Measurements from ENCODE around the gene LMBRD1. TPM values are rescaled to one million over a fixed set of nuclear protein-coding genes. Genes with fewer than 3 reads are reported as not detected.

Gene LMBRD1
- total RNA-seq, 1 experiment from 2014 or later = 11.3 TPM

DNA sequence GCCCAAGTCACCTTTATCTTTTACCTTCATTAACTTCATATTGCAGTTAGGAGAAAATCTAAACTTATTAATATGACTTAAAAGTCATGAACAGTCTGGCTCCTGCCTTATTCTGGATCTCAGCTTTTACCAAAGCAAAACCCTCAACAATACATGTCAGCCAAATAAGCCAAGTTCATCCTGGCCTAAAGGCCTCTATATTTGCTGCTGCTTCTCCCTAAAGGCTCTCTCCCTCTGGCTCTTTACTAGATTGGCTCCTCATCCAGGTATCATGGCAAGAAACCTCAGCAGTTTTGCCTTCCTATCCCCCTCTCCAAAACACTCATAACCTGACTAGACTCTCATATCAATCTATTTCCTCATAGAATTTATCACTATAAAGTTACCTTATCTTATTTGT, 11.1 kb downstream of the LMBRD1 start:
- no peaks in the 10 kb centered on the region for H3K27me3 ChIP-seq (ENCODE audit: control insufficient read depth, insufficient read depth, low read length)
- no peak for DNase-seq
- H3K4me3 ChIP-seq (ENCODE audit: insufficient read depth, low read depth, low read length) = no peak overlapping the region
- H3K36me3 ChIP-seq (replicated peaks; ENCODE audit: control insufficient read depth, insufficient read depth, low read length) = no peaks in the 10 kb centered on the region

DNA sequence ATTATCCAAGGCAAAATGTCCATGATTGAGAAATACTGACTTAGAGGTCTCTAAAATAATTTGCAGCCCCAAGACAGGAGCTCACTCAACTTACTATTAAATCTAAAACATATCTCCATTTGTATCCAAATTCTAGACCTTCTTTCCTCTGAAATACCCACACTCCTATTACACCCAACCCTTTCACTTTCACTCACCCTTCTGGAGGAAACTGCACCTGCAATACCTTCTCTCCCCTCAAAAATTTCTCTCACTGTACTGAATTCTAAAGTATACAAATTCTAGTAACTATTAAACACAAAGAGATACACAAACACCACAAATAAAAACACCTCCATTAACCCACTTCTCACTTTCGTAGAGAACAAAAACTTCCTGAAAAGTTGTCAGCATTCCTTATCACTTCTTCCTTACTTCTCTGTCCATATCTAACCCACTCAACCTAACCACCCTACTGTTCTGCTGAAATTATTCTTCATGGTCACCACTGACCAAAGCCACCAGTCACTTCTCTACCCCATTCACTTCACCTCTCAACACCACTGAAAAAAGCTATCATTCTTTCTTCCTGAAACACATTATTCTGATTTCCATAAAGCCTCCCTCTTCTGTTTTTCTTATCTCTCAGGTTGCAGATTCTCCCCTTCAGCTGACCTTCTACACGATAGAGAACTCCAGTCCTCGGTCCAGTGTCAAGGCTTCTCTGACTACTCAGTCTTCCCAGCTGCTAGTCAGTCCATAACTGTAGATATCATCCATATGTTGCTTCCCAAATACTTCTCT, 12.0 kb downstream of the LMBRD1 start:
- H3K27me3 ChIP-seq (ENCODE audit: control insufficient read depth, insufficient read depth, low read length) = no peaks in the 10 kb centered on the region
- no peak overlapping the region for H3K4me3 ChIP-seq (ENCODE audit: insufficient read depth, low read depth, low read length)
- no peaks in the 10 kb centered on the region for H3K36me3 ChIP-seq (replicated peaks; ENCODE audit: control insufficient read depth, insufficient read depth, low read length)
- no peak for DNase-seq

DNA sequence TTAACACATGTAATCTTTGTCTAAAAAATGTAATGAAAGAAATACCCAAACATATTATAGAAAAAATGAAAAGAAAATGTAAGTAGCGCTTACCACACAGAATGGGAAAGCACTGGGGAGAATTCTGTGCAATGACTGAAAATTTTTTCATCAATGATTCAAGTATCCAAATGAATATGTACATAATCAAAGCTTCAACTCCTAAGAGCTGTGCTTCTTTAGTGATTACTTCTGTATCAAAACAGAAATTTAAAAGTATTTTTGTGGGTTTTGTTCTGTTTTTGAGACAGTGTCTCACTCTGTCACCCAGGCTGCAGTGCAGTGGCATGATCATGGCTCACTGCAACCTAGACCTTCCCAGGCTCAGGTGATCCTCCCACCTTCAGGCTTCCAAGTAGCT, 13.7 kb downstream of the LMBRD1 start:
- no peak for DNase-seq
- Histone ChIP-seq H3K4me3 (ENCODE audit: insufficient read depth, low read depth, low read length) (no peak overlapping the region), H3K27me3 (ENCODE audit: control insufficient read depth, insufficient read depth, low read length) (no peaks in the 10 kb centered on the region), H3K36me3 (replicated peaks; ENCODE audit: control insufficient read depth, insufficient read depth, low read length) (no peaks in the 10 kb centered on the region)

DNA sequence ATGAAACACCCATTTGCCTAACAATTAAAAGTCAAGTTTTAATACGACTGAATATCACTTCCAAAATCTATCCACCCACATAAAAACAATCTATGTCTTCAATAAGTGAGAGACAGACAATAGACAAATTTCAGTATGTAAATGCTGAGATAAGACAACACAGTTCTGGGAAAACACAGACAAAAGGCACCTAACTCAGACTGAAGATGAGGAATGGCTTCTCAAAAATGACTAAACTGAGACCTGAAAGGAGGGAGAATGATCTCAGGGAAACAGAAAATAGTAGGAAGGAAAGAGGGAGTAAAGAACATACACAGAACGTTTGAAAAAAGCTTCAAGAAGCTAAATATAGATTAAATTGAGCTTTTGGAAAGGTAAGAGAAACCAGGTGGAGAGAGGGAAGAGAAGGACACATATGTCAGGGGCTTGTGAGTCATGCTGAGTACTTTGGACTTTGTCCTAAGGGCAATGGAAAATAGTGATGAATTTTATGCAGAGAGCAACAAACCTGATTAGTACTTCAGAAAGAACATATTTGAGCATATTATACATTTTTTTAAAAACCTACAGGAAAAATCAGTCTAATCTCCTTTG, 16.1 kb downstream of the LMBRD1 start:
- Histone ChIP-seq H3K4me3 (ENCODE audit: insufficient read depth, low read depth, low read length) (no peak overlapping the region), H3K27me3 (ENCODE audit: control insufficient read depth, insufficient read depth, low read length) (no peaks in the 10 kb centered on the region), H3K36me3 (replicated peaks; ENCODE audit: control insufficient read depth, insufficient read depth, low read length) (no peaks in the 10 kb centered on the region)
- DNase-seq = no peak

DNA sequence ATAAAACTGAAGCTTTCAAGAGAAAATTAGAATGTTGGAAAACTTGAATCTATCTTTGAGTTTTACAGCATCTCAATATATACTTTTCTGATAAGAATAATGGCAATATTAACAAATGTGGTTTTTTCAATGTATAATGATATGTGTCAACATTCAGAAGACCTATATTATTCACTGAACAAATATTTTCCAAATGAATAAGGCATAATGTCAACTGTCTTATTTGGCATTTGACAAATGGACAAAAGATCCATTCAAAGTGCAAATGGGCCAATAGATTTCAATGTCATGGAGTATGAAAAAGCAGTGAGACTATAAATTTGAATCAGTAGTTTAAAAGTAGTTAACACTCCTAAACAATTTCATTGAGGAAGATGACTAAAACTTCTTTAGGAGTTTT, 20.9 kb downstream of the LMBRD1 start:
- Histone ChIP-seq H3K36me3 (replicated peaks; ENCODE audit: control insufficient read depth, insufficient read depth, low read length) (no peaks in the 10 kb centered on the region; the same call in 1 of the 2 replicates), H3K4me3 (ENCODE audit: insufficient read depth, low read depth, low read length) (no peak overlapping the region), H3K27me3 (ENCODE audit: control insufficient read depth, insufficient read depth, low read length) (no peaks in the 10 kb centered on the region)
- no peak for DNase-seq

DNA sequence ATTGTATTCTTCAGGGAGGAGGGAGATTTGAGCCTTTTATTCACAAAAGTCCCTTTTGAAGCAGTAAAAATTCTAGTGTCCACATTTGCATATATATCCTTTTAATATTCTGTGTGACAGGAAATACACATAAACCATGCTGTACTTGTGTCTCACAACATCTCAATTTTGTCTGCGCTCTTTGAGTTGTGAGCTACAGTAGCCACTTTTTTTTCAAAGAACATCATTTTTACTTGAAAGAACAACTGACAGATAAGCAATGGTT, 21.3 kb downstream of the LMBRD1 start:
- no peaks in the 10 kb centered on the region for H3K27me3 ChIP-seq (ENCODE audit: control insufficient read depth, insufficient read depth, low read length)
- no peak overlapping the region for H3K4me3 ChIP-seq (ENCODE audit: insufficient read depth, low read depth, low read length)
- no peaks in the 10 kb centered on the region; the same call in 1 of the 2 replicates for H3K36me3 ChIP-seq (replicated peaks; ENCODE audit: control insufficient read depth, insufficient read depth, low read length)
- DNase-seq = no peak

DNA sequence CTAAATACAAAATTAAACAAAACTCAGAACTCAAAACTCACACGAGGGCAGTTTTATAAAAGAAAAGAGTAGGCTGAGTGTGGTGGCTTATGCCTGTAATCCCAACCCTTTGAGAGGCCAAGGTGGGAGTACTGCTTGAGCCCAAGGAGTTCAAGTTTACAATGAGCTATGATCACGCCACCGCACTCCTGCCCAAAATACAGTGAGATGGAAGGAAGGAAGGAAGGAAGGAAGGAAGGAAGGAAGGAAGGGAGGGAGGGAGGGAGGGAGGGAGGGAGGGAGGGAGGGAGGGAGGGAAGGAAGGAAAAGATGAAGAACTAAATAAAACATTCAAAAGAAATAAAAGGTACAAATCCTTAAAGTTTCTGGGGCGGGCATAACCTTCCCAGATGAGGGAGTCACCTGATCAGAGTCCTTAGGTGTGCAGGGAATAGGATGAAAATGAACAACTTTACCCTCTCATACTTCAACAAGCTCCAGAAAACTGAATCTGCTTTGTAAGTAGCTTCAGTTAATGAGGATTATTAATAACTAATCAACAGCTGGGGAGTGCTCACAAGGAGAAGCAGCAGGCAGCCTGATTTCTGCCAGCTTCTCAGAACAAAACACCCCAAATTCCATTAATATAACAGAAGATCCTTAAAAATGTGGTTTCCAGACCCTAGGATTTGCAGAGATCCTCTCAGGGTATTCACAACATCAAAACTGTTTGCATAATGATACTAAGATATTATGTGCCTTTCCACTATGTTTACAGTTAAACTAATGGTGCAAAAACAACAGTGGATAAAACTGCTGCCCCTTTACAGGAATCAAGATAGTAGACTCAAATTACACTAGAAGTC, 21.8 kb downstream of the LMBRD1 start:
- no peaks in the 10 kb centered on the region for H3K27me3 ChIP-seq (ENCODE audit: control insufficient read depth, insufficient read depth, low read length)
- no peaks in the 10 kb centered on the region; the same call in 1 of the 2 replicates for H3K36me3 ChIP-seq (replicated peaks; ENCODE audit: control insufficient read depth, insufficient read depth, low read length)
- no peak for DNase-seq
- no peak overlapping the region for H3K4me3 ChIP-seq (ENCODE audit: insufficient read depth, low read depth, low read length)

DNA sequence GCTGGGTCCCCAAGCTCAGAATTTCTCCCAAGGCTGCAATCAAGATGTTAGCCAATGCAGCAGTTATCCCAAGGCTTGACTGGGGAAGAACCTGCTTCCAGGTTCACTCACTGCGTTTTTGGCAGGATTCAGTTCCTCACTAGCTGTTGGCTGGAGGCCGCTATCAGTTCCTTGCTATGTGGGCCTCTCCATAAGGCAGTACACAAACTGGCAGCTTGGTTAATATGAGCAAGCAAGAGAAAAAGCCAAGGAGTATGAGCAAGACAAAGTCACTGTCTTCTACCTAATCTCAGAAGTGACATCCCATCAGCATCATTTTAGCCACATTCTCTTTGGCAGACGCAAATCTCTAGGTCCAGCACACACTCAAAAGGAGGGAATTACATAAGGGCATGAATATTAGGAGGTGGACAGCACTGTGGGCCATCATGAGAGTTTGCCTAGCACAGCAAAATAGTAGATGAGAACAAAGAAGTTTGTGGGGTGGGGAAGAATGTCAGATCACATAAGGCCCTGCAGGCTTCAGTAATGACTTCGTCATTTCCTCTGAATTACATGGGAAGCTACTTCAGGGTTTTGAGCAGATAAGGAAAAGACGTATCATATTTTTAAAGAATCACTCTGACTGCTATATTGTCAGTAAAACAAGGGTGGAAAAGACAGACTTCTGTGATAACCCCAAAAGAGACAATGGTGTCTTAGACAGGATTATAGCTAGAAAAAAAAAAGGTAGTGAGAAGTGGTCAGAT, 25.5 kb downstream of the LMBRD1 start:
- no peaks in the 10 kb centered on the region for H3K27me3 ChIP-seq (ENCODE audit: control insufficient read depth, insufficient read depth, low read length)

DNA sequence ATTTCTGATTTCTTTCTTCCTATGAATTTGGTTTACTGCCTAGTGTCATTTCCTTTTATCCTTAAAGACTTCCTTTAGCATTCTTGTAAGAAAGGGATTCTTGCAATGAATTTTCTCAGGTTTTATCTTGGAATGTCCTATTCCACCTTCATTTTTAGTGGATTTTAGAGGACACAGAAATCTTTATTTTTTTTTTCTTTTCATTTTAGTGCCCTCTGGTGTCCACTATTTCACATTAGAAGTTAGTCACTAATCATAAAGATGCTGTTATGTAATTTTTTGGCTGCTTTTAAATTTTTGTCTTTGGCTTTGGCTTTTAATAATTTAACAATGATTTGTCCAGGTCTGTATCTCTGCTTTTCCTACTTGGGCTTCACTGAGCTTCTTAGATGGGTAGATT, 28.1 kb downstream of the LMBRD1 start:
- no peak for DNase-seq
- no peak overlapping the region for H3K4me3 ChIP-seq (ENCODE audit: insufficient read depth, low read depth, low read length)
- no peaks in the 10 kb centered on the region for H3K27me3 ChIP-seq (ENCODE audit: control insufficient read depth, insufficient read depth, low read length)
- H3K36me3 ChIP-seq (replicated peaks; ENCODE audit: control insufficient read depth, insufficient read depth, low read length) = no peaks in the 10 kb centered on the region; the same call in 1 of the 2 replicates

More for the DNA sequence above, 25.5 kb downstream of the LMBRD1 start:
- Histone ChIP-seq H3K4me3 (ENCODE audit: insufficient read depth, low read depth, low read length) (no peak overlapping the region), H3K36me3 (replicated peaks; ENCODE audit: control insufficient read depth, insufficient read depth, low read length) (no peaks in the 10 kb centered on the region; the same call in 1 of the 2 replicates)
- DNase-seq = no peak

DNA sequence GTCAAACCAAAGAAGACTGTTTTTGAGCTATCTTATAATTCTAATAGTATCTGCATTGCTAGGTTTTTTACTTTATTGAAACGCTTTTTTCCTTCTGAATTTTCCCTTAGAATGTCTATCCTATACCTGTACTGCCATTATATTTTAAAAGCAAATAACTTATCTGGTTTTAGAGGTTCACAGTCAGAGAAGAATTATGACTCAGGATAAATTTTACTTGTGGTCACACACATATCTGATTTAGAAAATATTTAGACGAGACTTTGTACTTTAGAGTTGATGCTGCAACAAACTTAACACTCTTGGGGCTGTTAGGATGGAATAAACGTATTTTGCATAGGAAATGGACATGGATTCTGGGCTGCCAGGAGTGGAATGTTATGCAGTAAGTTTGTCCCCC, 33.0 kb downstream of the LMBRD1 start:
- Histone ChIP-seq H3K4me3 (ENCODE audit: insufficient read depth, low read depth, low read length) (no peak overlapping the region), H3K36me3 (replicated peaks; ENCODE audit: control insufficient read depth, insufficient read depth, low read length) (no peaks in the 10 kb centered on the region), H3K27me3 (ENCODE audit: control insufficient read depth, insufficient read depth, low read length) (no peaks in the 10 kb centered on the region)
- DNase-seq = no peak

DNA sequence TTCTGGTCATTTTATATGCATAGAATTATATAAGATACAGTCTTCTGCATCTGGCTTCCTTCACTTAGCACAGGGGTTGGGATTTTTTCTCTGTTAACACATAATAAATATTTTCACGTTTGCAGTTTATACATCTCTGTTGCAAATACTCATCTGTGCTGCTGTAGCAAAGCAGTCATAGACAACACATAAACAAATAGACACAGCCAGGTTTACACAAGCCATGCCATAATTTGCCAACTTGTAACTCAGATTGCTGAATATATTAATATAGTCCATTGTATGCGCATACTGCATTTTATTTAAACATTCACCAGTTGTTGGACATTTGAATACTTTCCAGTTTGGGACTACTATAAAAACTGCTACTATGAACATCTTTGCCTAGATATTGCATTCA, 35.0 kb downstream of the LMBRD1 start:
- Histone ChIP-seq H3K27me3 (ENCODE audit: control insufficient read depth, insufficient read depth, low read length) (no peaks in the 10 kb centered on the region), H3K4me3 (ENCODE audit: insufficient read depth, low read depth, low read length) (no peak overlapping the region), H3K36me3 (replicated peaks; ENCODE audit: control insufficient read depth, insufficient read depth, low read length) (no peaks in the 10 kb centered on the region)
- DNase-seq = no peak

DNA sequence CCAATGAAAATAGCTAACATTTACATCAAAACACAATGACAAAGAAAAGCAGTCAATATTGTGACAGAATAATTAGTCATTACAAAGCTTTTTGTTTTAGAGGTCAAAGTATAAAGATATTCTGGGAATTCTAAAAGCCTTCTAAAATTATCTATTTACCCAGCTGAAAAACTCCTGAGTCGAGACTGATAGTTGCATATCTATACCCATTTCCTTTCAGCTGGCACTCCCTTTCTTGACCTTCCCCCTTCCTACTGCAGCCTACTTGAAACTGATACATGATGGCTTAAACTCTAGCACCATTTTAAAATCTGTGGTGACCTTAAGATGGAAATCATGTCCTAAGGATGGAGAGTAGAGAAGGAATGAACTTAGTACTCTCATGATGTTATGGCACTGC, 38.6 kb downstream of the LMBRD1 start:
- Histone ChIP-seq H3K4me3 (ENCODE audit: insufficient read depth, low read depth, low read length) (no peak overlapping the region), H3K27me3 (ENCODE audit: control insufficient read depth, insufficient read depth, low read length) (no peaks in the 10 kb centered on the region), H3K36me3 (replicated peaks; ENCODE audit: control insufficient read depth, insufficient read depth, low read length) (no peaks in the 10 kb centered on the region)
- DNase-seq = no peak

DNA sequence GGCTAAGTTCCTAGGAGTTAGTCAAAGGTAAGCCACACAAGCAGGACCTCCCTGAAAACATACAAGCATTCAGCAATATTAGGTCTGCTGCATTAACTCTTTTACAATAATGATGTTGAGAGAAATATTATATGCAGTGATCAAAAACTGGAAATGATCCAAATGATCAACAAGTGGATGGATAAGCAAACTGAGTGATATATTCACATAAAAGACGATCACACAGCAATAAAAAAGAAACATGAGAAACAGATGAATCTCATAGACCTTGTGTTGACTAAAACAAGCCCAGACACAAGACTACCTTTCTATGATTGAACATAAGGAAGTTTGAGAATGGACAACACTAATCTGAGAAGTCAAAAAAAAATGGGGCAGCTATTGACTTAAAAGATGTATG, 39.9 kb downstream of the LMBRD1 start:
- no peaks in the 10 kb centered on the region for H3K36me3 ChIP-seq (replicated peaks; ENCODE audit: control insufficient read depth, insufficient read depth, low read length)
- no peak for DNase-seq
- H3K27me3 ChIP-seq (ENCODE audit: control insufficient read depth, insufficient read depth, low read length) = no peaks in the 10 kb centered on the region
- H3K4me3 ChIP-seq (ENCODE audit: insufficient read depth, low read depth, low read length) = no peak overlapping the region

DNA sequence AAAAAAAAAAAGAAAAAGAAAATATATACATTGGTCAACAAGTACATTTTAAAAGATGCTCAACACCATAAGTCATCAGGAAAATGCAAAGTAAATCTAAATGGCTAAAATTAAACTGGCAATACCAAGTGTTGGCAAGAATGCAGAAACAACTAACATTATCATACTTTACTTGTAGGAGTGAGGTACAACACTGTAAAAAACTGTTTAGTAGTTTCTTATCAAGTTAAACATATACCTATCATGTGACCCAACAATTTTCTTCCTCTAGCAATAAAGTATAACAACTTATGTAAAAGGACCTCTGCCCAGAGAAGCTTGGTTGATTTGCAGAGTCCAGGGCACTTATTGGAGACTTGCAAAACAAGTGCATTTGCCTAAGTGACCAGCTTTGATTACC, 40.4 kb downstream of the LMBRD1 start:
- no peaks in the 10 kb centered on the region for H3K27me3 ChIP-seq (ENCODE audit: control insufficient read depth, insufficient read depth, low read length)
- H3K36me3 ChIP-seq (replicated peaks; ENCODE audit: control insufficient read depth, insufficient read depth, low read length) = no peaks in the 10 kb centered on the region
- no peak overlapping the region for H3K4me3 ChIP-seq (ENCODE audit: insufficient read depth, low read depth, low read length)
- no peak for DNase-seq
